ENCODE measurements around the gene CSRNP2. TPM values are rescaled to one million over a fixed set of nuclear protein-coding genes. Genes with fewer than 3 reads are reported as not detected.
A peak's percentile ranks its signal among the peaks of the same experiment; 100 is the strongest.
"Not testable (repeated sequence)": the region's sequence is repeated elsewhere in the genome, so short reads cannot be mapped to it uniquely, and the experiment has no call there.

Gene CSRNP2
- polyA plus RNA-seq, 4 donors: 37.5 to 46.6 (median 40.4) TPM

- DNase-seq (ENCODE audit: low read depth in 4 of 4, low spot score in 3 of 4): no peak
Observed at GRCh38 chr12:51033048-51033447, 50.3 kb downstream of the CSRNP2 start.

- no peak for DNase-seq (ENCODE audit: low read depth in 4 of 4, low spot score in 3 of 4)
Observed at GRCh38 chr12:51028813-51029150, 54.6 kb downstream of the CSRNP2 start.

- no peak for DNase-seq (ENCODE audit: low read depth in 4 of 4, low spot score in 3 of 4)
Observed at GRCh38 chr12:51028126-51028812, 55.1 kb downstream of the CSRNP2 start.

GRCh38 chr12:51027342-51027835 is 56.0 kb downstream of the CSRNP2 start:
- DNase-seq (ENCODE audit: low read depth in 4 of 4, low spot score in 3 of 4): no peak

- peak; percentile 79 to 90 (median 87) for DNase-seq (ENCODE audit: low read depth in 4 of 4, low spot score in 3 of 4)
Observed at GRCh38 chr12:51025836-51026638, 57.4 kb downstream of the CSRNP2 start, which contains the start of gene SLC11A2. SLC11A2 (minus strand) TSS chr12:51026384; CDS start chr12:51010728, 15,656 bp downstream.

- DNase-seq (ENCODE audit: low read depth in 4 of 4, low spot score in 3 of 4): no peak
Observed at GRCh38 chr12:51025338-51025835, 58.0 kb downstream of the CSRNP2 start.

GRCh38 chr12:51023625-51024382 is 59.6 kb downstream of the CSRNP2 start:
- DNase-seq (ENCODE audit: low read depth in 4 of 4, low spot score in 3 of 4): no peak

- no peak for DNase-seq (ENCODE audit: low read depth in 4 of 4, low spot score in 3 of 4)
Observed at GRCh38 chr12:51021694-51022093, 61.7 kb downstream of the CSRNP2 start.

GRCh38 chr12:51020448-51021182 is 62.8 kb downstream of the CSRNP2 start:
- no peak for DNase-seq (ENCODE audit: low read depth in 4 of 4, low spot score in 3 of 4)

GRCh38 chr12:51019927-51020326 is 63.5 kb downstream of the CSRNP2 start:
- DNase-seq (ENCODE audit: low read depth in 4 of 4, low spot score in 3 of 4): no peak

GRCh38 chr12:51018956-51019355 is 64.4 kb downstream of the CSRNP2 start:
- no peak for DNase-seq (ENCODE audit: low read depth in 4 of 4, low spot score in 3 of 4)

- no peak for DNase-seq (ENCODE audit: low read depth in 4 of 4, low spot score in 3 of 4)
Observed at GRCh38 chr12:51017452-51017851, 65.9 kb downstream of the CSRNP2 start.

GRCh38 chr12:51014467-51014866 is 68.9 kb downstream of the CSRNP2 start:
- not testable (repeated sequence) for DNase-seq (ENCODE audit: low read depth in 4 of 4, low spot score in 3 of 4)

GRCh38 chr12:51013441-51013840 is 70.0 kb downstream of the CSRNP2 start:
- DNase-seq (ENCODE audit: low read depth in 4 of 4, low spot score in 3 of 4): no peak

GRCh38 chr12:51012570-51013236 is 70.7 kb downstream of the CSRNP2 start:
- no peak for DNase-seq (ENCODE audit: low read depth in 4 of 4, low spot score in 3 of 4)

GRCh38 chr12:51011955-51012354 is 71.4 kb downstream of the CSRNP2 start:
- DNase-seq (ENCODE audit: low read depth in 4 of 4, low spot score in 3 of 4): no peak

Measured in left renal pelvis (tissue), 4 donors.